ENCODE measurements around the gene CAMKMT. TPM values are rescaled to one million over a fixed set of nuclear protein-coding genes. Genes with fewer than 3 reads are reported as not detected.

CAMKMT gene
- total and polyA plus RNA-seq, 8 donors, result 8.3 to 17.5 (median 11.5) TPM

DNA sequence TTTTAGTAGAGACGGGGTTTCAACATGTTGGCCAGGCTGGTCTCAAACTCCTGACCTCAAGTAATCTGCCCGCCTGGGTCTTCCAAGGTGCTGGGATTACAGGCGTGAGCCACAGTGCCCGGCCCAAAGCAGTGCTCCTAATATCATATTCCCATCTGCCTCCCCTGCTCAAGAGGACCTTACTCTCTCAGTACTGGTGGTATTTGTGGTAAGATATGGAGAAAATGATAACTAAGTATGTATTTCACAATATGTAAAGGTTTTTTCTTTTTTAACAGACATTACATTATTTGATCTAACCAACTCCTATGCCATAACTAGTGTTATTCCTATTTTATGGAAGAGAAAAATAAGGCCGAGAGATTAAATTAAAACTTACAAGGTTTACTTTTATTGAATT, 201.0 kb downstream of the CAMKMT start:
- no peak overlapping the region for H3K4me3 ChIP-seq
- H3K27me3 ChIP-seq, result no peaks in the 10 kb centered on the region
- H3K36me3 ChIP-seq, result no peaks in the 10 kb centered on the region
- TF ChIP-seq, protein P1, sequence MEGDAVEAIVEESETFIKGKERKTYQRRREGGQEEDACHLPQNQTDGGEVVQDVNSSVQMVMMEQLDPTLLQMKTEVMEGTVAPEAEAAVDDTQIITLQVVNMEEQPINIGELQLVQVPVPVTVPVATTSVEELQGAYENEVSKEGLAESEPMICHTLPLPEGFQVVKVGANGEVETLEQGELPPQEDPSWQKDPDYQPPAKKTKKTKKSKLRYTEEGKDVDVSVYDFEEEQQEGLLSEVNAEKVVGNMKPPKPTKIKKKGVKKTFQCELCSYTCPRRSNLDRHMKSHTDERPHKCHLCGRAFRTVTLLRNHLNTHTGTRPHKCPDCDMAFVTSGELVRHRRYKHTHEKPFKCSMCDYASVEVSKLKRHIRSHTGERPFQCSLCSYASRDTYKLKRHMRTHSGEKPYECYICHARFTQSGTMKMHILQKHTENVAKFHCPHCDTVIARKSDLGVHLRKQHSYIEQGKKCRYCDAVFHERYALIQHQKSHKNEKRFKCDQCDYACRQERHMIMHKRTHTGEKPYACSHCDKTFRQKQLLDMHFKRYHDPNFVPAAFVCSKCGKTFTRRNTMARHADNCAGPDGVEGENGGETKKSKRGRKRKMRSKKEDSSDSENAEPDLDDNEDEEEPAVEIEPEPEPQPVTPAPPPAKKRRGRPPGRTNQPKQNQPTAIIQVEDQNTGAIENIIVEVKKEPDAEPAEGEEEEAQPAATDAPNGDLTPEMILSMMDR (IDR thresholded peaks at IDR 0.05), result no peak
- no peak overlapping the region for H3K27ac ChIP-seq
- intact Hi-C loops (cut with DNase I), result no loop called here
- DNase-seq (peak in 1 of 4 donors; percentile 47), ATAC-seq (no peak)
- H3K4me1 ChIP-seq, result no peaks in the 10 kb centered on the region
- no peaks in the 10 kb centered on the region for H3K9me3 ChIP-seq

DNA sequence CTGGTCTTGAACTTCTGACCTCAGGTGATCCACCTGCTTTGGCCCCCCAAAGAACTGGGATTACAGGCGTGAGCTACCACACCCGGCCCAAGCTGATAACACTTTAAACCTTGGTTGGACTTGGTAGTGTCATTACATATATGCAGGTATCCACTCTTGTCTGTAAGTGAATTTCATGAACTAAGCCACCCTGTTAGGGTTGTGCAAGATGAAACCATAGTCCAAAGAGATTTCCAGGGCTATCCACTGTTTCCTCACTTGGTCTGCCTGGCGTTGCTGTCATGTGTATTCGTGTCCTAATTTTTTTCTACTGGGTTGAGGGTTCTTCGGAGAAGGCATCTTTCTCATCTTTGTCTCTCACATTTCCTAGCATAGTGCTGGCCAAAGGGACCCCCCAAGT, 203.0 kb downstream of the CAMKMT start:
- no peaks in the 10 kb centered on the region for H3K9me3 ChIP-seq
- DNase-seq (no peak), ATAC-seq (no peak)
- H3K27me3 ChIP-seq, result no peaks in the 10 kb centered on the region
- no peaks in the 10 kb centered on the region for H3K36me3 ChIP-seq
- H3K4me1 ChIP-seq, result no peaks in the 10 kb centered on the region
- intact Hi-C loops (cut with DNase I), result no loop called here
- TF ChIP-seq, protein P1 (IDR thresholded peaks at IDR 0.05), result no peak
- no peak overlapping the region for H3K27ac ChIP-seq
- no peak overlapping the region for H3K4me3 ChIP-seq

DNA sequence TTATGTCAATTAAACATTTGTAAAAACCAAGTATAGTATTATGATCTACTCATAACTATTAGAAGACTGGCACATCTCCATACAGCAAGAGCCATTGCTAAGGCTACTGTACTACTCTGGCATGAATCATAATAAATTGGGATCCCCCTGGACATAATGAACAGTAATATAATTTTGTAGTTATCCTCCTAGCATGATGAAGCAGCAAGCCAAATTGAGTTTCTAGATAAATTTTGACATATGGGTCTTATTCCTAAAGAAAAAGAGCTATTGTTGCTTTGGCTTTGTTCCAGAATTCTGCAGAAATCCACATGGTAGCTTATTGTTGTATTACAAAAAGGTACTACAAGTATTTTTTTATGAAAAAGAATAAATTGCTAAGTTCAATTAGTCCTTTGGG, 204.3 kb downstream of the CAMKMT start:
- no peaks in the 10 kb centered on the region for H3K27me3 ChIP-seq
- no peaks in the 10 kb centered on the region for H3K9me3 ChIP-seq
- no peak overlapping the region for H3K4me3 ChIP-seq
- H3K36me3 ChIP-seq, result no peaks in the 10 kb centered on the region
- no peak overlapping the region for H3K27ac ChIP-seq
- intact Hi-C loops (cut with DNase I), result no loop called here
- ATAC-seq (no peak), DNase-seq (no peak)
- TF ChIP-seq, protein P1 (IDR thresholded peaks at IDR 0.05), result no peak
- no peaks in the 10 kb centered on the region for H3K4me1 ChIP-seq

DNA sequence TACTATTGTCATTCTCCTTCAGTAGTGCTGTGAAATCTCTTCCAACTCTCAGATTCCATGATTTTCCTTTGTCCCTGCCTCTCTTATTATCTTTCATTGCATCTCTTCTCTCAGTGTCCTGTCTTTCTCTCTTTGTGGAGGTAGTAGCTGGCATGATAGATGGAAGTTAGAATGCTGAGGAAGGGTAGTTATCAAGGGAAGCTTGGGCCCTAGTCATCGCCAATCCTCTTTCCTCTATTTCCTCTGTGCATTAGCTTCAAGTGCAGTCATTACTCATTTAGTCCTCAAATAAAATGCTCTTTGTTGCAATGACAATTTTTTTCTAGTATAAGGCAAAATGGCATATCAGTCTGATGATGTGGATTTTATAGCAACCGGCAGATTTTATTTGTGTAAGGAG, 207.7 kb downstream of the CAMKMT start:
- TF ChIP-seq, protein P1 (IDR thresholded peaks at IDR 0.05), result no peak
- H3K9me3 ChIP-seq, result no peaks in the 10 kb centered on the region

DNA sequence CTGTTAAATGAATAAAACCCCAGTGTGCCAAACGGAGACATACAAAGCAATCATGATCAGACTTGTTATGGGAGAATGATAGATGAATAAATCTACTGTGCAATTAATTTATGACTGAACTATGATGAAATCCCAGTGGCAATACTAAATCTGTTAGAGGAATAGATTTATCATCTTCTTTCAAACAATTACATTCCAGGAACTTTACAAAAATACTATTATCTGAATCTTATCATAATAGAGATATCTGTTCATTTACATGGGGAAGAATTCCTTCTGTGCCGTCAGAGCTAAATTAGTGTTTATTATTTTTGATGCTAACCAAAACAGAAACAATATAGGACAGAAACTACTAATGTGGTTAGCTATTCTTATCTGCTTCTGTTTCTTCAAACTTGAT, 208.5 kb downstream of the CAMKMT start:
- intact Hi-C loops (cut with DNase I), result no loop called here
- ATAC-seq, result no peak

More for the DNA sequence above, 207.7 kb downstream of the CAMKMT start:
- Histone ChIP-seq H3K27me3 (no peaks in the 10 kb centered on the region), H3K27ac (no peak overlapping the region), H3K4me3 (no peak overlapping the region), H3K36me3 (no peaks in the 10 kb centered on the region), H3K4me1 (no peaks in the 10 kb centered on the region)
- no peak for ATAC-seq
- DNase-seq, result no peak
- intact Hi-C loops (cut with DNase I), result no loop called here

More for the DNA sequence above, 208.5 kb downstream of the CAMKMT start:
- H3K4me3 ChIP-seq, result no peak overlapping the region
- DNase-seq, result no peak
- no peaks in the 10 kb centered on the region for H3K36me3 ChIP-seq
- H3K4me1 ChIP-seq, result no peaks in the 10 kb centered on the region
- TF ChIP-seq, protein P1 (IDR thresholded peaks at IDR 0.05), result no peak
- no peaks in the 10 kb centered on the region for H3K9me3 ChIP-seq
- H3K27me3 ChIP-seq, result no peaks in the 10 kb centered on the region
- H3K27ac ChIP-seq, result no peak overlapping the region
